ENCODE measurements around the gene USP10.

USP10 gene

DNA sequence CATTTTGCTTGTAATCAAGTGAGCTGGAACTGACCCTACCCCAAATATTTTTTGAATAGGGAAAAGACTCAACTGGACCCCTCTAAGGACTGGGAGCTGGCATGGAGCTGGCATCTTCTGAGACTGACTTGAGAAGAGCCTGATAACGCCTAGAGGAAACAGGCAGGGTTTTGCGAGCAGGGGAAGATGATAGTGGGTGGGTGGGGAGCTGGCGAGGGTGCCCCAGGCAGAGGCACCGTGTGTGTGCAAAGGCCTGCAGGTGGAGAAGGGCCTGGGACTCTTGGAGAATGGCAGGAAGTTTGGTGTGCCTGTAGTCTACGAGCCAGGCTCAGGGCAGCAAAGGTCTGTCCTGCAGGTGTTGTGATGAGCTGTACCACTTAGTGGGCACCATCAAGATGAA, 124.1 kb downstream of the USP10 start:
- DNase-seq (ENCODE audit: low spot score), result no peak

DNA sequence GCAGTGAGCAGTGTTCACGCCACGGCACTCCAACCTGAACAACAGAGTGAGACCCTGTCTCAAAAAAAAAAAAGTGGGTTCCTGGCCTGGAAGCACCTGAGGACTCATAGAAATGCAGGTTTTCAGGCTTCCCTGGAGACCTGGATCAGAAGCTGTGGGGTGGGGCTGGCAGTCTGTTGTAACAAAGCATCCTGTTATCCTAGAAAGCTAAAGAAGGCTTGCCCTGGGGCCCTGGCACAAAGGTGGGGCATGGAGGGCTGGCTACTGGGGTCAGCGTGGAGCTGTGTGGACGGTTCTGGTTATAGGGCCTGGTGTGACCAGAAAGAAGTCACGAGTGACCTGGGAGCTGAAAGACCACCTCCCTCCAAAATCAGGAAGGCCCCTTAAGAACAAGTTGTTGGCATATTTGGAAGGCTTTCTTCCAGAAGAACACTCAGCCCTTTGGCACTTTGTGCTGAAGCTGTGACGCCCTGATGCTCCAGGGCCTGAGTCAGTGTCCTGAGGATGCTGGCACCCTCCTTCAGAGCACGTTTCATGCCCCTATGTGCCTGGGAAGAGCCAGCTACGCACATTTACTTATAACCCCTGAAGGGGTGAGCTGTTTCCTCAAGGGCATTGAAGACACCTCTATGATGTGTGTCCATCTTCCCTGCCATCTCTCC, 126.2 kb downstream of the USP10 start:
- DNase-seq (ENCODE audit: low spot score), result no peak

DNA sequence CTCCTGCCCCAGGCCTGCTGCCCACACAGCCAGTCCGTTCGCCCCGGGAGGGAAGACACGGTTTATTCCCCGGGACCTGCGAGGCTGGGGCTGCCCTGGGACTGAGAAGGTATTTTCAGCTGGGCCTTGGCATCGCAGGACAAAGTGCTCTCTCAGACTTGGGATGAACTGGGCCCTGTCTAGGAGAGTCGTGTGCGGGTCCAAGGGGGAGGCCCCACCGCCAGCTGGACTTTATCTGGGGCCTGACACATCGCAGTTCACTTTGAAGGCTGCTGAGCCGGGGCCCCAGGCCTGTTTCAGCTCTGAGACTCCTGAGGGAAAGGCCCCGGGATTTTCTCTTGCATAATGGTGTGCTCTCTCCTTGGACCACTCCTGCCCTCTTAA, 126.8 kb downstream of the USP10 start:
- no peak for DNase-seq (ENCODE audit: low spot score)

DNA sequence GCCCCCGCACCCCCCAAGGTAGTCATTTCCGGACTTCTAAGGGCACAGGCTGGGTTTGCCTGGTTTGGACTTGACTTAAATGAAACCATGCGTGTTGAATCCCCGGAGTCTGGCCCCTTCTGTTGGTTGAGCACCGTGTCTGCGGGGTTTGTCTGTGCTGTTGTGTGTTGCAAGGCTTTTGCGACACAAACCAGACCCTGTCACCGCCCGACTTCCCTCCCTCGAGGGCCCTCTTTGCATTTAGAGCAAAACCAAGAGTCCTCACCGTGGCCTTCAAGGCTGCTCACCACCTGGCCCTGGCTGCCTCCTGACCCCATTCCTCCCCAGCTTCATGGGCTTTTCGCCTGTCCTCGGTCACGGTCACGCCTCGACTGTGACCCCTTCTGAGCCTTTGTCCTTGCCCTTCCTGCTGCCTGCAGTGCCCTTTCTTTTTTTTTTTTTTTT, 127.4 kb downstream of the USP10 start:
- DNase-seq (ENCODE audit: low spot score), result no peak

DNA sequence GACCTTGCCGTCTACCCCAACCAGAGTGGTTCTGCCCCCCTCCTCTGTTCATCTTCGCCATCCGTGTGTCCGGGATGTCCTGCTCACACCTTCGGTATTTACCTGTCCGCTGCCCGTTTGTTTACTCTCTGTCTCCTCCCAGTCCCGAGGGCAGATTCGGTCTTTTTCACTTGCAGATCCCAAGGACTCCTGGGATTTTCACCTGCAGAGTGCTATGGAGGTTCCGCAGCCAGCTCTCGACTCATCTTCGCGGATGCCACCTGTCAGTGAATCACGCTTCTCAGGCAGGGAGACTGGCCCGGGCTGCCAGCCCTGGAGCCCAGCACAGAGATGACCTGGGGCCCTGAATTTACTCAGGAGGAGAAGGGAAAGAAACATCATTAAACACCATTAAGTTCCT, 128.1 kb downstream of the USP10 start:
- DNase-seq (ENCODE audit: low spot score), result no peak

DNA sequence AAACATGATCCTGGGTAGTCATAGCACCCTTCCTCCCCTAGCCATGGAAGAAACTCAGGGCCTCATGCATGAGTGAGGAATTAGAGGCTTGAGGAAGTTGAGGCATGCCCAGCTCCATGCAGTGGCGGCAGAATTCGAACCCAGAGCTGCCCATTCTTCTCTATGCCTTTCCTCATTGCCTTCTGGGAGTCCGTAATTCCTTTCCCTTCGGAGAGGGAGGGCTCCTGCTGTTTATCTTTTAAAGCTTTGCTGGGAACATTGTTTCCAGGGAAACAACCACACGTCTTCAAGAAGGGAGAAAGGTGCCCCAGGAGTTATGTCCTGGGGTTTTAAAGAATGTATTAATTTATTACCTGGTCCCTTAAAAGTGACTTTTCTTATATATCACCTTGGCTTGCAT, 128.5 kb downstream of the USP10 start:
- no peak for DNase-seq (ENCODE audit: low spot score)

Measured in COLO829 (cell line).